ENCODE measurements around the gene C1orf53. TPM values are rescaled to one million over a fixed set of nuclear protein-coding genes. Genes with fewer than 3 reads are reported as not detected.

The C1orf53 gene
- total RNA-seq, 1 donor from 2014 or later = 6.4 TPM

DNA sequence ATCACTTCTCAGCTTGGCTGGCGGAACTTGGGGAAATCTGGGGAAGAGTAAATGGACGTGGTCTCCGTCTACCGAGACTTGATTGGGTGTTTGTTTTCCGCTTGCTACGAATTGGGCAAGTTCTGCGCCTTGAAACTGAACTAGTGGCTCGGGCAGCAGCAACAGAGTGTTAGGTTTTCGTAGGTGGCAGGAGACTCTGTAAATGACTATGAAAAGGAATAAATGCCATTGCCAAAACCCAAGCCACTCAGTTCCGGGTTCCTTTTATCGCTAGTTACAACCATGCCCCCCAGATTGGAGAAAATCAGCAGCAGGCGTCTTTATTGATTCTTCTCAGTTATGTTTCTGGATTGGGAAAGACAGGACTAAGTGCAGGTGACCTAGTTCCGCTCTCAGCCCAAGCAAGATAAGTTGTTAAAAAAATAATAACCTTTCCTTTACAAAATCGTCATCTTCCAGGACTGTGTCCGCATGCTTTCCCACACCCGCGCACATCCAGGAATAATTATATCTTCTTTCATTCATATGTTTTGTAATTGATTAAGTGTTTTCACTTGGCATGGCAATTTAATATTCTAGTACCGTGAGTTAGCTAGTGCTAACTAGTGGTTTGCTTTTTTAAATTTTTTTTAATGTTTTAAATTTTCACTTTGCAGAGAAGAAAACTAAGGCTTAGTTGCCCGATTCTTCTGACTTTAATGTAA, 18.1 kb downstream of the C1orf53 start:
- intact Hi-C loops (cut with DNase I) = no loop called here
- TF ChIP-seq POLR2AphosphoS5 (IDR thresholded peaks at IDR 0.05; ENCODE audit: insufficient read depth in 1 of 2, low read depth in 1 of 2) = no peak
- TF ChIP-seq, protein P1, sequence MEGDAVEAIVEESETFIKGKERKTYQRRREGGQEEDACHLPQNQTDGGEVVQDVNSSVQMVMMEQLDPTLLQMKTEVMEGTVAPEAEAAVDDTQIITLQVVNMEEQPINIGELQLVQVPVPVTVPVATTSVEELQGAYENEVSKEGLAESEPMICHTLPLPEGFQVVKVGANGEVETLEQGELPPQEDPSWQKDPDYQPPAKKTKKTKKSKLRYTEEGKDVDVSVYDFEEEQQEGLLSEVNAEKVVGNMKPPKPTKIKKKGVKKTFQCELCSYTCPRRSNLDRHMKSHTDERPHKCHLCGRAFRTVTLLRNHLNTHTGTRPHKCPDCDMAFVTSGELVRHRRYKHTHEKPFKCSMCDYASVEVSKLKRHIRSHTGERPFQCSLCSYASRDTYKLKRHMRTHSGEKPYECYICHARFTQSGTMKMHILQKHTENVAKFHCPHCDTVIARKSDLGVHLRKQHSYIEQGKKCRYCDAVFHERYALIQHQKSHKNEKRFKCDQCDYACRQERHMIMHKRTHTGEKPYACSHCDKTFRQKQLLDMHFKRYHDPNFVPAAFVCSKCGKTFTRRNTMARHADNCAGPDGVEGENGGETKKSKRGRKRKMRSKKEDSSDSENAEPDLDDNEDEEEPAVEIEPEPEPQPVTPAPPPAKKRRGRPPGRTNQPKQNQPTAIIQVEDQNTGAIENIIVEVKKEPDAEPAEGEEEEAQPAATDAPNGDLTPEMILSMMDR (IDR thresholded peaks at IDR 0.05) = no peak
- no peak for TF ChIP-seq POLR2A (IDR thresholded peaks at IDR 0.05)
- no peak for DNase-seq (ENCODE audit: extremely low spot score in 2 of 2)
- H3K9me3 ChIP-seq = no peaks in the 10 kb centered on the region
- H3K4me3 ChIP-seq = no peak overlapping the region
- peaks cover 49% of the 10 kb centered on the region for H3K4me1 ChIP-seq
- peaks cover 14% of the 10 kb centered on the region for H3K27me3 ChIP-seq
- no peaks in the 10 kb centered on the region for H3K36me3 ChIP-seq
- H3K27ac ChIP-seq = no peak overlapping the region

DNA sequence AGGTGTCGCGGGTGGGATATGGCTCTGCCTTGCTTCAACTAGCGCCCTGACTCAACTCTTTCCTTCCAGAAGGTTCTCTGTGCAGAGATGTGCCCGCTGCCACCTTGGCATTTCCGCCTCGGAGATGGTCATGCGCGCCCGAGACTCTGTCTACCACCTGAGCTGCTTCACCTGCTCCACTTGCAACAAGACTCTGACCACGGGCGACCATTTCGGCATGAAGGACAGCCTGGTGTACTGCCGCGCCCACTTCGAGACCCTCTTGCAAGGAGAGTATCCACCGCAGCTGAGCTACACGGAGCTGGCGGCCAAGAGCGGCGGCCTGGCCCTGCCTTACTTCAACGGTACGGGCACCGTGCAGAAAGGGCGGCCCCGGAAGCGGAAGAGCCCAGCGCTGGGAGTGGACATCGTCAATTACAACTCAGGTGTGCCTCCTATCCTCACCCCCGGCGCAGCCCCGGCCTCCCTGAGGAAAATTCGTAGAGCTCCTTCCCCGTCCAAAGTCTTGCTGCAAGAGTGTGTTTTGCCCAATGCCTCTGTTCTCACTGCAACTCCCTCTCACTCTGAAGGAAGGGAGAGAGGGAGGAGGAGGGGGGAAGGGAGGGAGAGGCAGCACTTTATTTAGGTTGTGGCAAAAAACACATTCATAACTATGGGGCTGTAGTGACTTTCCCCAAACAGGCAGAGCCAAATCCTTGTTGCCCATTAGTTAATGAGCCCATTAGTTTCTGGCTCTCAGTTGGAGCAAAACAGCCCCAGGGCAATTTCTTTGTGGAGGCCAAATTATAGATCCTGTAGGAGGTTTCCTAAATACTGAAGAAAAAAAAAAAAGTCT, 19.0 kb downstream of the C1orf53 start:
- H3K4me1 ChIP-seq = peaks cover 40% of the 10 kb centered on the region
- no peak for DNase-seq (ENCODE audit: extremely low spot score in 2 of 2)
- peaks cover 14% of the 10 kb centered on the region for H3K27me3 ChIP-seq
- TF ChIP-seq POLR2AphosphoS5 (IDR thresholded peaks at IDR 0.05; ENCODE audit: insufficient read depth in 1 of 2, low read depth in 1 of 2) = no peak
- TF ChIP-seq, protein P1 (IDR thresholded peaks at IDR 0.05) = no peak
- no peaks in the 10 kb centered on the region for H3K36me3 ChIP-seq
- H3K4me3 ChIP-seq = no peak overlapping the region
- no peaks in the 10 kb centered on the region for H3K9me3 ChIP-seq
- intact Hi-C loops (cut with DNase I) = no loop called here
- H3K27ac ChIP-seq = no peak overlapping the region

- DNase-seq (ENCODE audit: extremely low spot score in 2 of 2) = no peak
- H3K4me1 ChIP-seq = peaks cover 34% of the 10 kb centered on the region
- no peak overlapping the region for H3K4me3 ChIP-seq
- H3K27me3 ChIP-seq = peaks cover 14% of the 10 kb centered on the region
- TF ChIP-seq, protein P1 (IDR thresholded peaks at IDR 0.05) = no peak
- TF ChIP-seq POLR2AphosphoS5 (IDR thresholded peaks at IDR 0.05; ENCODE audit: insufficient read depth in 1 of 2, low read depth in 1 of 2) = no peak
- no peak for TF ChIP-seq POLR2A (IDR thresholded peaks at IDR 0.05)
- intact Hi-C loops (cut with DNase I) = no loop called here
- no peak overlapping the region for H3K27ac ChIP-seq
- H3K9me3 ChIP-seq = no peaks in the 10 kb centered on the region
- no peaks in the 10 kb centered on the region for H3K36me3 ChIP-seq
Measured at GRCh38 chr1:197922070-197922390, 19.6 kb downstream of the C1orf53 start.

DNA sequence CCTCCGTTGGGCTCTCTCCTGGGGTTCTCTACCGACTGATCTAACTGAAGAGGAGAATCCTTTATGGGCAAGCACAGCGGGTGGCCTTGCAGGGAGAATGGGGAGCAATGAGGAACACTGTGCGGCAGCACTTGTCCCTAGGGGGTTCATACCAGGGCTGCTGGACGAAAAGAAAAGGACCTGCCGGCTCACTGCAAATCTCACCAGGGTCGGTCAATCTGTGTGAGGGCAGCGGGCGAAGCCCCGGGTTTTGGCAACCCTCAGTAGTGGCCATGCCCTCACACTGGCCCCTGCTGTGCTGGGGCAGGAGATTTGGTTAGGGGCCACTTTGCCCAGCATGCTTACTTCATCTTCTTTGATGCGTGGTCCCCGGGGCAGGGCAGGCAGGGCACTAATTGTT, 20.6 kb downstream of the C1orf53 start:
- Histone ChIP-seq H3K27me3 (peaks cover 14% of the 10 kb centered on the region), H3K4me1 (peaks cover 24% of the 10 kb centered on the region), H3K9me3 (no peaks in the 10 kb centered on the region), H3K36me3 (no peaks in the 10 kb centered on the region), H3K4me3 (no peak overlapping the region), H3K27ac (no peak overlapping the region)
- intact Hi-C loops (cut with DNase I) = no loop called here
- no peak for TF ChIP-seq POLR2A (IDR thresholded peaks at IDR 0.05)
- TF ChIP-seq POLR2AphosphoS5 (IDR thresholded peaks at IDR 0.05; ENCODE audit: insufficient read depth in 1 of 2, low read depth in 1 of 2) = no peak
- TF ChIP-seq, protein P1 (IDR thresholded peaks at IDR 0.05) = no peak
- DNase-seq (ENCODE audit: extremely low spot score in 2 of 2) = no peak
